HG02642 (cell line): ENCODE results near the gene TCERG1L.

Experiments used
- ATAC-seq: cut with Tn5 transposase; IDR thresholded peaks from one replicate; pipeline ENCODE4 v1.9.1; 2021; ENCODE audit warnings: mild to moderate bottlenecking; ENCODE audit not compliant: unreplicated experiment, poor library complexity

The TCERG1L gene

GRCh38 chr10:131272897-131273451, 38.5 kb downstream of the TCERG1L start:
- no peak for ATAC-seq

- ATAC-seq, result no peak
These were observed 39.6 kb downstream of the TCERG1L start for GRCh38 chr10:131271966-131272365.

- ATAC-seq, result no peak
These were observed 40.2 kb downstream of the TCERG1L start for GRCh38 chr10:131271195-131271880.

- ATAC-seq, result no peak
These were observed 40.9 kb downstream of the TCERG1L start for GRCh38 chr10:131270461-131271190.

GRCh38 chr10:131269776-131270460, 41.6 kb downstream of the TCERG1L start:
- ATAC-seq, result no peak

- no peak for ATAC-seq
These were observed 43.8 kb downstream of the TCERG1L start for GRCh38 chr10:131267814-131268095.

- ATAC-seq, result no peak
These were observed 44.3 kb downstream of the TCERG1L start for GRCh38 chr10:131266936-131267813.

- no peak for ATAC-seq
These were observed 47.3 kb downstream of the TCERG1L start for GRCh38 chr10:131264110-131264788.

- ATAC-seq, result no peak
These were observed 49.5 kb downstream of the TCERG1L start for GRCh38 chr10:131261890-131262475.

GRCh38 chr10:131260452-131261211, 50.9 kb downstream of the TCERG1L start:
- ATAC-seq, result no peak

- no peak for ATAC-seq
These were observed 51.5 kb downstream of the TCERG1L start for GRCh38 chr10:131260031-131260430.

GRCh38 chr10:131259535-131259934, 52.0 kb downstream of the TCERG1L start:
- no peak for ATAC-seq

GRCh38 chr10:131258256-131258655, 53.3 kb downstream of the TCERG1L start:
- ATAC-seq, result no peak

GRCh38 chr10:131257027-131257426, 54.5 kb downstream of the TCERG1L start:
- ATAC-seq, result no peak

GRCh38 chr10:131254859-131255252, 56.7 kb downstream of the TCERG1L start:
- ATAC-seq, result no peak

GRCh38 chr10:131253931-131254858, 57.3 kb downstream of the TCERG1L start:
- no peak for ATAC-seq

- no peak for ATAC-seq
These were observed 58.8 kb downstream of the TCERG1L start for GRCh38 chr10:131252567-131253276.
